GM23338 (cell line): ENCODE data around the gene POU4F3. TPM values are rescaled to one million over a fixed set of nuclear protein-coding genes. Genes with fewer than 3 reads are reported as not detected.
A peak's percentile ranks its signal among the peaks of the same experiment; 100 is the strongest.

ENCODE experiments used
- ATAC-seq: fragments of 200-7000 bp; cut with Tn5 transposase; 3 replicates; pipeline ENCODE4 v1.9.1; 2020
- DNase-seq: peaks from one replicate; pipeline ENCODE4 v3.0.0-alpha.2; 2015; ENCODE audit warnings: low spot score
- H2AFZ ChIP-seq: fragments of 200-600 bp; sonication (generic); 2 replicates; pipeline ENCODE4 v1.8.0; 2016; ENCODE audit warnings: antibody characterized with exemption, mild to moderate bottlenecking, moderate library complexity
- H3F3A ChIP-seq: fragments of 200-600 bp; sonication (generic); replicated peaks from 2 replicates; pipeline ENCODE4 v1.8.0; 2017; ENCODE audit warnings: antibody characterized with exemption, mixed run types, low read depth
- H3K27ac ChIP-seq: fragments of 200-600 bp; sonication (generic); 2 replicates; pipeline ENCODE4 v1.6.1; 2016; ENCODE audit warnings: low read depth
- H3K27me3 ChIP-seq: fragments of 200-600 bp; sonication (generic); 2 replicates; pipeline ENCODE4 v1.8.0; 2016; ENCODE audit warnings: mild to moderate bottlenecking, mixed run types, moderate library complexity; ENCODE audit not compliant: insufficient read depth
- H3K36me3 ChIP-seq: fragments of 200-600 bp; sonication (generic); 2 replicates; pipeline ENCODE4 v1.8.0; 2016; ENCODE audit warnings: mild to moderate bottlenecking; ENCODE audit not compliant: insufficient read depth
- H3K4me1 ChIP-seq: fragments of 200-600 bp; sonication (generic); 2 replicates; pipeline ENCODE4 v1.8.0; 2016; ENCODE audit warnings: mild to moderate bottlenecking, moderate library complexity; ENCODE audit not compliant: insufficient read depth
- H3K4me2 ChIP-seq: fragments of 200-600 bp; sonication (generic); 2 replicates; pipeline ENCODE4 v1.7.1; 2017; ENCODE audit warnings: mixed run types
- H3K4me3 ChIP-seq: fragments of 200-600 bp; sonication (generic); 2 replicates; pipeline ENCODE4 v1.6.1; 2016; ENCODE audit warnings: mixed run types
- H3K79me2 ChIP-seq: fragments of 200-600 bp; sonication (generic); replicated peaks from 2 replicates; pipeline ENCODE4 v1.8.0; 2017; ENCODE audit warnings: mild to moderate bottlenecking; ENCODE audit not compliant: insufficient read depth
- H3K9me2 ChIP-seq: fragments of 200-600 bp; sonication (generic); 2 replicates; pipeline ENCODE4 v1.8.0; 2017; ENCODE audit not compliant: insufficient read depth
- H4K20me1 ChIP-seq: fragments of 200-600 bp; sonication (generic); replicated peaks from 2 replicates; pipeline ENCODE4 v1.8.0; 2017; ENCODE audit warnings: mild to moderate bottlenecking; ENCODE audit not compliant: insufficient read depth
- H3K27ac Mint-ChIP-seq: 2 replicates; pipeline ENCODE4 v1.8.0; 2020; ENCODE audit warnings: inconsistent platforms, mild to moderate bottlenecking, moderate library complexity, mixed read lengths
- H3K27me3 Mint-ChIP-seq: 3 replicates; pipeline ENCODE4 v1.8.0; 2022; ENCODE audit warnings: low read depth, mild to moderate bottlenecking, moderate library complexity, mixed read lengths, inconsistent platforms; ENCODE audit not compliant: insufficient read depth, poor library complexity
- H3K36me3 Mint-ChIP-seq: 3 replicates; pipeline ENCODE4 v1.8.0; 2021; ENCODE audit warnings: low read depth, mild to moderate bottlenecking, inconsistent platforms, moderate library complexity, mixed read lengths
- H3K4me1 Mint-ChIP-seq: 3 replicates; pipeline ENCODE4 v1.8.0; 2020; ENCODE audit warnings: mild to moderate bottlenecking, inconsistent platforms, mixed read lengths
- H3K4me3 Mint-ChIP-seq: 3 replicates; pipeline ENCODE4 v1.8.0; 2021; ENCODE audit warnings: moderate library complexity, mild to moderate bottlenecking, inconsistent platforms, mixed read lengths
- H3K9me3 Mint-ChIP-seq: 3 replicates; pipeline ENCODE4 v1.8.0; 2020; ENCODE audit warnings: moderate library complexity, mild to moderate bottlenecking, inconsistent platforms, mixed read lengths
- EZH2 ChIP-seq: fragments of 200-600 bp; sonication (generic); IDR thresholded peaks from one replicate; pipeline ENCODE4 v1.8.0; 2017; ENCODE audit warnings: antibody characterized with exemption, mild to moderate bottlenecking, low read depth; ENCODE audit not compliant: unreplicated experiment
- EZH2phosphoT487 ChIP-seq: fragments of 200-600 bp; sonication (generic); IDR thresholded peaks from one replicate; pipeline ENCODE4 v1.8.1; 2018; ENCODE audit warnings: antibody characterized with exemption; ENCODE audit not compliant: unreplicated experiment
- NANOG ChIP-seq: IDR thresholded peaks from 2 replicates; pipeline ENCODE4 v1.6.1; 2016; ENCODE audit warnings: antibody characterized with exemption, borderline replicate concordance
- STAT1 ChIP-seq: IDR thresholded peaks from one replicate; pipeline ENCODE4 v1.6.1; 2016; ENCODE audit warnings: antibody characterized with exemption; ENCODE audit not compliant: unreplicated experiment
- ZNF114 ChIP-seq: fragments of 250-450 bp; sonication (Bioruptor Pico); IDR thresholded peaks from 2 replicates; pipeline ENCODE4 v1.5.0; 2020; ENCODE audit warnings: mild to moderate bottlenecking, moderate library complexity
- ZNF331 ChIP-seq: fragments of 250-450 bp; sonication (Bioruptor Pico); IDR thresholded peaks from 2 replicates; pipeline ENCODE4 v1.5.0; 2020; ENCODE audit warnings: low read depth, mild to moderate bottlenecking, moderate library complexity
- long read RNA-seq: library from polyadenylated mRNA; unstranded; transcript quantifications from one replicate; pipeline ENCODE4 v2.0.0, GENCODE V29; 2020; ENCODE audit not compliant: unreplicated experiment
- polyA plus RNA-seq: library from polyadenylated mRNA; unstranded; fragments of >200 nt; fragmentation: Nextera tagmentation; extraction: Ambion mirVana; gene quantifications from 2 replicates; pipeline ENCODE4 v1.2.1, GENCODE V29; 2016
- total RNA-seq: library from RNA; depleted of rRNA; stranded (reverse); fragments of >200 nt; shearing (Covaris generic); gene quantifications from 2 replicates; pipeline ENCODE4 v1.2.3, GENCODE V29; 2014; rRNA removed
- TF ChIP-seq, protein P1 (sequence below): IDR thresholded peaks from one replicate; pipeline ENCODE4 v1.6.1; 2018; ENCODE audit warnings: antibody characterized with exemption; ENCODE audit not compliant: unreplicated experiment

The POU4F3 gene, protein sequence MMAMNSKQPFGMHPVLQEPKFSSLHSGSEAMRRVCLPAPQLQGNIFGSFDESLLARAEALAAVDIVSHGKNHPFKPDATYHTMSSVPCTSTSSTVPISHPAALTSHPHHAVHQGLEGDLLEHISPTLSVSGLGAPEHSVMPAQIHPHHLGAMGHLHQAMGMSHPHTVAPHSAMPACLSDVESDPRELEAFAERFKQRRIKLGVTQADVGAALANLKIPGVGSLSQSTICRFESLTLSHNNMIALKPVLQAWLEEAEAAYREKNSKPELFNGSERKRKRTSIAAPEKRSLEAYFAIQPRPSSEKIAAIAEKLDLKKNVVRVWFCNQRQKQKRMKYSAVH
- 0.49 TPM in 1 of 2 replicates, not detected in the other for total RNA-seq
- polyA plus RNA-seq: 0.09 TPM in 1 of 2 replicates, not detected in the other
- long read RNA-seq: 0 reads

DNA sequence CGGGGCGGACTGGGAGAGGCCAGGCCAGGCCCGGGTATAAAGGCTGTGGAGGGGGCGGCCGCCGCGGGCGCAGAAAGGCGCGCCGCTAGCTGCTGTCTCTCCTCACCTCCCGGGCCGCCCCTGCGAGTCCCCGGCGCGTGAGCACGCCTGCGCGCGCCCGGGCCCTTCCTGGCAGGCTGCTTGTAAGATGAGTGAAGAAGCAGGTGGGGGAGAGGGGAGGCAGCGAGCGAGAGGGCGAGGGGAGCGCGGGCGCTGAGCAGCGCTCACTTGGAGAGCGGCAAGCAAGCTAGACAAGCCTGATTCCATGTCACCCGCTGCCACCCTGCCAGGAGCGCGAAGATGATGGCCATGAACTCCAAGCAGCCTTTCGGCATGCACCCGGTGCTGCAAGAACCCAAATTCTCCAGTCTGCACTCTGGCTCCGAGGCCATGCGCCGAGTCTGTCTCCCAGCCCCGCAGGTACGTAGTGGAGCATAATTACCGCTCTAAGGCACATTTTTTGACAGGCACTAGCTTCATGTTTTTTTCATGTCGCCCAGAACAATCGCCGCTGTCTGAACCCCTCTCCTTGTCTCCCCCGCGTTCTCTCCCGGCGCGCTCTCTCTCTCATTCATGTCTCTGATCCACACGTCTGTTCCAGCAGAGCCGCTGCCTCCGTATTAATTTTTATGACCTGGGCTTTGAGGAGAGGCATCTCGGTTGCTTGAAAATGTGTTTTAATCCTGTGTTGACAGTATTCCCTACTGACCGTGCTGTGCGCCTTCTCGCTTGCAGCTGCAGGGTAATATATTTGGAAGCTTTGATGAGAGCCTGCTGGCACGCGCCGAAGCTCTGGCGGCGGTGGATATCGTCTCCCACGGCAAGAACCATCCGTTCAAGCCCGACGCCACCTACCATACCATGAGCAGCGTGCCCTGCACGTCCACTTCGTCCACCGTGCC, at the start of gene POU4F3:
POU4F3 (plus strand) TSS at position 66 of the 941 bp plus-strand sequence; CDS start at position 340, 274 bp downstream.
- no peaks in the 10 kb centered on the region for H3K36me3 ChIP-seq
- H3K9me3 Mint-ChIP-seq: peaks cover 9% of the 10 kb centered on the region; the same call in 2 of the 3 replicates
- peaks cover 100% of the 10 kb centered on the region for H3K27me3 Mint-ChIP-seq
- peak within 1 kb of the TSS; percentile 86 for H3K4me2 ChIP-seq
- peak; percentile 86 for DNase-seq
- H3K36me3 Mint-ChIP-seq: no peaks in the 10 kb centered on the region
- H3K9me2 ChIP-seq: no peaks in the 10 kb centered on the region
- H3K27ac Mint-ChIP-seq: no peak within 1 kb of the TSS
- peaks cover 44% of the 10 kb centered on the region for H3K4me1 ChIP-seq
- H3K4me1 Mint-ChIP-seq: peaks cover 54% of the 10 kb centered on the region
- peaks cover 31% of the 10 kb centered on the region; the same call in 1 of the 2 replicates for H3F3A ChIP-seq
- peak within 1 kb of the TSS; percentile 94 for H2AFZ ChIP-seq
- peak; percentile 98 for TF ChIP-seq EZH2
- TF ChIP-seq EZH2phosphoT487: peak; percentile 72
- TF ChIP-seq, protein P1, sequence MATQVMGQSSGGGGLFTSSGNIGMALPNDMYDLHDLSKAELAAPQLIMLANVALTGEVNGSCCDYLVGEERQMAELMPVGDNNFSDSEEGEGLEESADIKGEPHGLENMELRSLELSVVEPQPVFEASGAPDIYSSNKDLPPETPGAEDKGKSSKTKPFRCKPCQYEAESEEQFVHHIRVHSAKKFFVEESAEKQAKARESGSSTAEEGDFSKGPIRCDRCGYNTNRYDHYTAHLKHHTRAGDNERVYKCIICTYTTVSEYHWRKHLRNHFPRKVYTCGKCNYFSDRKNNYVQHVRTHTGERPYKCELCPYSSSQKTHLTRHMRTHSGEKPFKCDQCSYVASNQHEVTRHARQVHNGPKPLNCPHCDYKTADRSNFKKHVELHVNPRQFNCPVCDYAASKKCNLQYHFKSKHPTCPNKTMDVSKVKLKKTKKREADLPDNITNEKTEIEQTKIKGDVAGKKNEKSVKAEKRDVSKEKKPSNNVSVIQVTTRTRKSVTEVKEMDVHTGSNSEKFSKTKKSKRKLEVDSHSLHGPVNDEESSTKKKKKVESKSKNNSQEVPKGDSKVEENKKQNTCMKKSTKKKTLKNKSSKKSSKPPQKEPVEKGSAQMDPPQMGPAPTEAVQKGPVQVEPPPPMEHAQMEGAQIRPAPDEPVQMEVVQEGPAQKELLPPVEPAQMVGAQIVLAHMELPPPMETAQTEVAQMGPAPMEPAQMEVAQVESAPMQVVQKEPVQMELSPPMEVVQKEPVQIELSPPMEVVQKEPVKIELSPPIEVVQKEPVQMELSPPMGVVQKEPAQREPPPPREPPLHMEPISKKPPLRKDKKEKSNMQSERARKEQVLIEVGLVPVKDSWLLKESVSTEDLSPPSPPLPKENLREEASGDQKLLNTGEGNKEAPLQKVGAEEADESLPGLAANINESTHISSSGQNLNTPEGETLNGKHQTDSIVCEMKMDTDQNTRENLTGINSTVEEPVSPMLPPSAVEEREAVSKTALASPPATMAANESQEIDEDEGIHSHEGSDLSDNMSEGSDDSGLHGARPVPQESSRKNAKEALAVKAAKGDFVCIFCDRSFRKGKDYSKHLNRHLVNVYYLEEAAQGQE: peak; percentile 7
- no peak for TF ChIP-seq NANOG
- no peak within 1 kb of the TSS for H3K27ac ChIP-seq
- peak within 1 kb of the TSS; percentile 80 for H3K4me3 Mint-ChIP-seq
- peak; percentile 41 for ATAC-seq
- H3K27me3 ChIP-seq: peaks cover 100% of the 10 kb centered on the region
- no peaks in the 10 kb centered on the region for H3K79me2 ChIP-seq
- peak within 1 kb of the TSS; percentile 73 for H3K4me3 ChIP-seq
- peaks cover 55% of the 10 kb centered on the region for H4K20me1 ChIP-seq

DNA sequence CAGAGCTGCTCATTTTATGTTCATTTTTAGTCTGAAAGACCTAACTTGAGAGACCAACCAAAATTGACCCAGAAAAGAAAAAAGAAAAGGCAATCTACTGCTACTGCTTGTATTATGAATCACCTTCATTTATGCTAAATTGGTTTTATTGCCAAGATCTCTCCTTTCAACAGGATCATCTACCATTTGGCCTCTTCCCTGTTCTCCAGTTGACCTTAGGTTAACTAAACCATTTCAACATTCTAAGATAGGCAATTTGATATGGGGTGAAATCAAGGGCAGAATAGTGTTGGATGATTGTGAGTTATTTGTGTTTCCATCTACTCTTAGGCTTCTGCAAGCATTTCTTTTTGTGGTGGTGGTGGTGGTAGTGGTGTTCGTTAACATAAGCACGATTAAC, 48.3 kb upstream of the POU4F3 start:
- no peaks in the 10 kb centered on the region for H3K9me3 Mint-ChIP-seq
- ATAC-seq (no peak), DNase-seq (no peak)
- Histone ChIP-seq H3K4me3 (no peak overlapping the region), H3K27ac (no peak overlapping the region), H3K36me3 (peaks cover 8% of the 10 kb centered on the region; the same call in 1 of the 2 replicates), H3K9me2 (no peaks in the 10 kb centered on the region), H2AFZ (no peak overlapping the region), H4K20me1 (no peaks in the 10 kb centered on the region), H3K4me2 (no peak overlapping the region), H3K4me1 (no peaks in the 10 kb centered on the region), H3F3A (no peaks in the 10 kb centered on the region), H3K27me3 (no peaks in the 10 kb centered on the region), H3K79me2 (no peaks in the 10 kb centered on the region)
- no peak overlapping the region for H3K27ac Mint-ChIP-seq
- peaks cover 4% of the 10 kb centered on the region; the same call in 1 of the 3 replicates for H3K4me1 Mint-ChIP-seq
- H3K36me3 Mint-ChIP-seq: peaks cover 10% of the 10 kb centered on the region
- no peak overlapping the region for H3K4me3 Mint-ChIP-seq
- H3K27me3 Mint-ChIP-seq: no peaks in the 10 kb centered on the region
- TF ChIP-seq ZNF331 (CRISPR knock-in tag) (no peak), STAT1 (no peak), ZNF114 (CRISPR knock-in tag) (no peak), EZH2 (no peak)
- TF ChIP-seq, protein P1: no peak
